Activated CD4-positive, alpha-beta T cell treated with anti-CD3 and anti-CD28 coated beads, Interleukin-2, amount 10 ng/mL, durations not matched to agents 24 days and 14 days (primary cell): ENCODE results near the gene PTPN23. TPM values are rescaled to one million over a fixed set of nuclear protein-coding genes. Genes with fewer than 3 reads are reported as not detected.
A peak's percentile ranks its signal among the peaks of the same experiment; 100 is the strongest.

ENCODE experiments used
- DNase-seq: peaks from one replicate; pipeline ENCODE4 v3.0.0; 2022
- H3K27ac Mint-ChIP-seq: one replicate; pipeline ENCODE4 v1.8.0; 2022; ENCODE audit warnings: mild to moderate bottlenecking, mixed read lengths
- H3K27me3 Mint-ChIP-seq: one replicate; pipeline ENCODE4 v1.8.0; 2022; ENCODE audit warnings: mixed read lengths
- H3K36me3 Mint-ChIP-seq: one replicate; pipeline ENCODE4 v1.8.0; 2022; ENCODE audit warnings: low read depth, mild to moderate bottlenecking, mixed read lengths
- H3K4me1 Mint-ChIP-seq: one replicate; pipeline ENCODE4 v1.8.0; 2021; ENCODE audit warnings: mixed read lengths
- H3K4me3 Mint-ChIP-seq: one replicate; pipeline ENCODE4 v1.8.0; 2022; ENCODE audit warnings: mild to moderate bottlenecking, moderate library complexity, mixed read lengths
- H3K9me3 Mint-ChIP-seq: one replicate; pipeline ENCODE4 v1.8.0; 2021; ENCODE audit warnings: mixed read lengths
- intact Hi-C: fragments of 100-400 bp; cut with micrococcal nuclease; formaldehyde crosslinking; loops from one replicate; pipeline ENCODE4 v1.15.1; 2023
- total RNA-seq: library from RNA; stranded (reverse); gene quantifications from 2 replicates; pipeline ENCODE4 v1.2.3, GENCODE V29; 2022

The PTPN23 gene, protein sequence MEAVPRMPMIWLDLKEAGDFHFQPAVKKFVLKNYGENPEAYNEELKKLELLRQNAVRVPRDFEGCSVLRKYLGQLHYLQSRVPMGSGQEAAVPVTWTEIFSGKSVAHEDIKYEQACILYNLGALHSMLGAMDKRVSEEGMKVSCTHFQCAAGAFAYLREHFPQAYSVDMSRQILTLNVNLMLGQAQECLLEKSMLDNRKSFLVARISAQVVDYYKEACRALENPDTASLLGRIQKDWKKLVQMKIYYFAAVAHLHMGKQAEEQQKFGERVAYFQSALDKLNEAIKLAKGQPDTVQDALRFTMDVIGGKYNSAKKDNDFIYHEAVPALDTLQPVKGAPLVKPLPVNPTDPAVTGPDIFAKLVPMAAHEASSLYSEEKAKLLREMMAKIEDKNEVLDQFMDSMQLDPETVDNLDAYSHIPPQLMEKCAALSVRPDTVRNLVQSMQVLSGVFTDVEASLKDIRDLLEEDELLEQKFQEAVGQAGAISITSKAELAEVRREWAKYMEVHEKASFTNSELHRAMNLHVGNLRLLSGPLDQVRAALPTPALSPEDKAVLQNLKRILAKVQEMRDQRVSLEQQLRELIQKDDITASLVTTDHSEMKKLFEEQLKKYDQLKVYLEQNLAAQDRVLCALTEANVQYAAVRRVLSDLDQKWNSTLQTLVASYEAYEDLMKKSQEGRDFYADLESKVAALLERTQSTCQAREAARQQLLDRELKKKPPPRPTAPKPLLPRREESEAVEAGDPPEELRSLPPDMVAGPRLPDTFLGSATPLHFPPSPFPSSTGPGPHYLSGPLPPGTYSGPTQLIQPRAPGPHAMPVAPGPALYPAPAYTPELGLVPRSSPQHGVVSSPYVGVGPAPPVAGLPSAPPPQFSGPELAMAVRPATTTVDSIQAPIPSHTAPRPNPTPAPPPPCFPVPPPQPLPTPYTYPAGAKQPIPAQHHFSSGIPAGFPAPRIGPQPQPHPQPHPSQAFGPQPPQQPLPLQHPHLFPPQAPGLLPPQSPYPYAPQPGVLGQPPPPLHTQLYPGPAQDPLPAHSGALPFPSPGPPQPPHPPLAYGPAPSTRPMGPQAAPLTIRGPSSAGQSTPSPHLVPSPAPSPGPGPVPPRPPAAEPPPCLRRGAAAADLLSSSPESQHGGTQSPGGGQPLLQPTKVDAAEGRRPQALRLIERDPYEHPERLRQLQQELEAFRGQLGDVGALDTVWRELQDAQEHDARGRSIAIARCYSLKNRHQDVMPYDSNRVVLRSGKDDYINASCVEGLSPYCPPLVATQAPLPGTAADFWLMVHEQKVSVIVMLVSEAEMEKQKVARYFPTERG (N-terminal part only)
- 34.1 and 34.6 TPM in 2 replicates for total RNA-seq

DNA sequence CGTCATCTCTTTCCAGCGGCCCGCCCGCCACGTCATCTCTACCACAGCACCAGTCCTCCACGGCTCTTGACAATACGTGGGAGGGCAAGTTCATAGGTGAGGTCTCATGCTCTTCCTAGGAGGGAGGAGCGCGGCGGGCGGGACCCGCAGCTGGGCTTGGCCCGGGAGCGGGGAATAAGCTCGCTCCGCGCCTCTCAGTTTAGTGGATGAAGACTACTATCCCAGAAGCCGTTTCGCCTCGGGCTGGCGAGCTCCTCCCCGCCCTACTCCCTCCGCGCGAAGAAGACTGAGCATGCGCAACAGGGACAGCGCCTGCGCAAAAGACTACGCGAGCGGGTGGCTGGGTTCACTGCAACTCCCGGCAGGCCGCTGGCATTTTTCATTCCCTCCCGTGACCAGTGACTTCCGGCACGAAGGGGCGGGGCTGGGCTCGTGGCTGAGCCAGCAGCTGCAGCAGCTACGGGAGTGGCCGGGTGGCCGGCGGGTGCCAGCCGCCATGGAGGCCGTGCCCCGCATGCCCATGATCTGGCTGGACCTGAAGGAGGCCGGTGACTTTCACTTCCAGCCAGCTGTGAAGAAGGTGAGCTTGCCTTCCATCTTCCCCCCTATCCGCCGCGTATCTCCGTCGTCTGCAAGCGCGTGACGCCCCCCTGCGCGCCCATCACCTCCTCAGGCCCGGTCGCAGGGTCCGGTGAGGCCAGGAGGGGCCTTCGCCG lies at the start of gene PTPN23:
Gene PTPN23, plus strand, starts transcription at position 421 of the 716 bp plus-strand sequence. Its CDS starts 76 bp downstream, at position 497.
- peak within 1 kb of the TSS; percentile 95 for H3K4me3 Mint-ChIP-seq
- H3K27me3 Mint-ChIP-seq, result peaks cover 2% of the 10 kb centered on the region
- H3K9me3 Mint-ChIP-seq, result no peaks in the 10 kb centered on the region
- H3K27ac Mint-ChIP-seq, result peak within 1 kb of the TSS; percentile 100
- H3K36me3 Mint-ChIP-seq, result peaks cover 21% of the 10 kb centered on the region
- intact Hi-C loops, result loop anchor here (1.0 to 10.0 kb wide), 8 partner anchors 17 to 676 kb away; partner anchors contain the start of genes DHX30, ELP6, KIF9 and KLHL18
- H3K4me1 Mint-ChIP-seq, result peaks cover 35% of the 10 kb centered on the region
- DNase-seq, result peak; percentile 100

DNA sequence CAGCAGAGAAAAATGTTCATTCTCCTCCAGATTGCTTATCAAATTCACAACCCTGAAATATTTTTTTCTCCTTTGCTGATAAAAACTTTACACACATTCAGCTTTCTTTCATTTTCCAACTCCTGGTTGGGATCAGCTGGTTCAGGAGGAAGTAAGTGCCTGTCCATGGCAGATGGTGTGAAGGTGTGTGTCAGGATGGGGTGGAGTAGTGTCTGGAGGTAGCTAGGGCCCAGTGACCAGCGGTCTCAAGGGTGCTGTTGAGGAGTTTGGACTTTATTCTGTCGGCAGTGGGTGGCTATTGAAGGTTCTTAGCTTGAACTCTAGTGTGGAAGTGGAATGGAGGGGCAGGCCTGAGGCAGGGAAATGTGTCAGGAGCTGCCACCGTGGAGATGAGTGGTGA lies 46.9 kb upstream of the PTPN23 start:
- no peak overlapping the region for H3K27ac Mint-ChIP-seq
- DNase-seq, result no peak
- peaks cover 54% of the 10 kb centered on the region for H3K36me3 Mint-ChIP-seq

DNA sequence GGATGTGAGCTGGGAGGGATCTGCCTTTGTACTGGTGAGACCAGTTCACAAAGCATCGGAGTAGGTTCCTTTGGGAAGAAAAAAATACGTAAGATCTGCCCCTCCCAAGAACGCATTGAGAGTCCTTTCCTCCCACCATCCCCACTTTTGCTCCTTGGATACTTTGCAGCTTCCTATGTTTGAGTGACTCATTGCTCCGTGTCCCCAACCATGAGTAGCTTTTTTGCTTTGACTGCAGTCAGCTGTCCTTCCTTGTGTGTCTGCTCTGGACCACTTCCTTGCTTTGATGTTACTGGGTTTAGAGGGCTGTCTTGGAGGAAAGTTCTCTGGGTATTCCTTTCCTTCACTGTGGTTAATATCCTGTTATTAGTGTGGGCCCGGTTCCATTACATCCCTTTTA lies 43.2 kb upstream of the PTPN23 start:
- Mint-ChIP-seq H3K4me1 (peaks cover 2% of the 10 kb centered on the region), H3K4me3 (no peak overlapping the region), H3K27me3 (no peaks in the 10 kb centered on the region), H3K27ac (no peak overlapping the region), H3K36me3 (peaks cover 58% of the 10 kb centered on the region), H3K9me3 (no peaks in the 10 kb centered on the region)
- intact Hi-C loops, result no loop called here
- DNase-seq, result no peak

More for the DNA sequence above, 46.9 kb upstream of the PTPN23 start:
- Mint-ChIP-seq H3K27me3 (no peaks in the 10 kb centered on the region), H3K4me1 (peaks cover 2% of the 10 kb centered on the region), H3K9me3 (no peaks in the 10 kb centered on the region), H3K4me3 (no peak overlapping the region)
- intact Hi-C loops, result no loop called here

DNA sequence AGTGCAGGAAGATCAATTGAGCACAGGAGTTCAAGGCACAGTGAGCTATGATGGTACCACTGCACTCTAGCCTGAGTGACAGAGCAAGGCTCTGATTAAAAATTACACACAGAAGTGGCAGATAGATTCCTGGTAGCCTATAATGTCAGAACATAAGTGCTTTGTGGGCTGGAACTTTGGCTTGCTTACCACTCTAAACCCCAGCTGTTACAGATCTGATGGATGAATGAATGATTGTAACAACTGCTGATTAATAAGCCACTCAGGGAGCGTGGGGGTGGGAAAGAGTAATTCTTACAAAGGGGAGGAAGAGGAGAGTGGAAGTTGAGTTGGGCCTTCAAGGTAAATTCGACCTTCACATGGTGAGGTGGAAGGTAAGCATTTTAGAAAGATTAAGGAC lies 40.9 kb upstream of the PTPN23 start:
- Mint-ChIP-seq H3K36me3 (peaks cover 49% of the 10 kb centered on the region), H3K4me3 (no peak overlapping the region), H3K27ac (peak overlapping the region; percentile 2), H3K27me3 (no peaks in the 10 kb centered on the region), H3K4me1 (no peaks in the 10 kb centered on the region), H3K9me3 (no peaks in the 10 kb centered on the region)
- intact Hi-C loops, result no loop called here
- no peak for DNase-seq

DNA sequence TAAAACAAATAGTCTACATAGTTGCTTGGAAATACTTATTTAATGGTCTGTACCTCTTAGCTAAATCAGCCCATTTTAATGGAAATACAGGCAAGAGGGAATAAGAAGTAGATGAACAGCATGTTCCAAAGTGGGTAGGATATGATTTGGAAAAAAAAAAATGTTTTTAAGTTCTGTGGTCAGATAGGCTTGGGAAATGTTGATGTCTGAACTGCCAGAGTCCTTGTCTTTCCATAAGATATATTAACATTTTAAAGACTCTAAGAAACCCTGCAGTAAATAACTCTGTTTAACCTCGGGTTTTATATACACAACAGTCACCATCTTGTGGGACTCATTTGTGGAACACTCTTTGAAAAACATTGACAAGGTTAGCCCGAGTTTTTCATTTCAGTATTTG lies 40.0 kb upstream of the PTPN23 start:
- Mint-ChIP-seq H3K9me3 (no peaks in the 10 kb centered on the region), H3K27me3 (no peaks in the 10 kb centered on the region), H3K4me1 (no peaks in the 10 kb centered on the region), H3K27ac (no peak overlapping the region), H3K4me3 (no peak overlapping the region), H3K36me3 (peaks cover 54% of the 10 kb centered on the region)
- intact Hi-C loops, result no loop called here
- DNase-seq, result no peak

DNA sequence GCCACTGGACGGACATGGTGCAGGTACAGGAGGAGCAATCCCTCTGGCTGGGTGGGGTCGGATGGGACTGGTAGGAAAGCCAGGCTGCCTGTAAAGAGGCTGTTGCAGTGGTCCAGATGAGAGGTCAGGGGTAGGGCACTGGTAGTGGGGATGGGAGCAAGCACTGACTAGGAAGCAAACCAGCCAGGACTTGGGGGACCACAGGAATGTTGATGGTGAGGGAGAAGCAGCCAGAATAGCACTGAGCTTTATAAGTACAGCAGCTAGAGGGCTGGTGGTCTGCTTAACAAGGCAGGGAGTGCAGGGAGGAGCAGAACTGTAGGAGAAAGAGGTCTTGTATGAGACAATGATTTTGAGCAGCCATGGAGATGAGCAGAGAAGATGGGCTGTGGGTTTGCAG lies 38.7 kb upstream of the PTPN23 start:
- H3K27ac Mint-ChIP-seq, result no peak overlapping the region
- H3K4me3 Mint-ChIP-seq, result no peak overlapping the region
- intact Hi-C loops, result no loop called here
- H3K36me3 Mint-ChIP-seq, result peaks cover 43% of the 10 kb centered on the region
- H3K4me1 Mint-ChIP-seq, result no peaks in the 10 kb centered on the region
- no peak for DNase-seq
- no peaks in the 10 kb centered on the region for H3K27me3 Mint-ChIP-seq
- H3K9me3 Mint-ChIP-seq, result no peaks in the 10 kb centered on the region

DNA sequence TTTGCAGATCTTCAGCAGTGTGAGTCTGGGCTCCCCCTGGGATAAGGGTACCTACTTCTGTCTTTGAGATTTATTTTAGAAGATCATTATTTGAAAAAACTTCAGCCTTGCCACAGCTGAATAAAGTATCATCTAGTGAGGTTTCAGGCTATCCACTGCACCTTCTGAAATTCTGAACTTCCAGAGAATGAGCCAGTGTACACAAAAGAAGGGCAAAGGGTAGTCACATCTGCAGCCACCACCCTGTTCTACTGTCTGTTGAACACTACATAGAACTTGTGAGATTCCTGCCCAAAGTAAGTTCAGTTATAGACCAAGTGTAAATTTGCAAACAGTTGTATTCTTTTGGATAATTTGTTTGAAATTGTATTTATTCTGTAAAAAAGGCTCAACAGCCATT lies 38.0 kb upstream of the PTPN23 start:
- H3K27ac Mint-ChIP-seq, result no peak overlapping the region
- DNase-seq, result no peak
- intact Hi-C loops, result no loop called here
- no peaks in the 10 kb centered on the region for H3K27me3 Mint-ChIP-seq
- H3K4me1 Mint-ChIP-seq, result no peaks in the 10 kb centered on the region
- H3K9me3 Mint-ChIP-seq, result no peaks in the 10 kb centered on the region
- no peak overlapping the region for H3K4me3 Mint-ChIP-seq
- peaks cover 38% of the 10 kb centered on the region for H3K36me3 Mint-ChIP-seq

DNA sequence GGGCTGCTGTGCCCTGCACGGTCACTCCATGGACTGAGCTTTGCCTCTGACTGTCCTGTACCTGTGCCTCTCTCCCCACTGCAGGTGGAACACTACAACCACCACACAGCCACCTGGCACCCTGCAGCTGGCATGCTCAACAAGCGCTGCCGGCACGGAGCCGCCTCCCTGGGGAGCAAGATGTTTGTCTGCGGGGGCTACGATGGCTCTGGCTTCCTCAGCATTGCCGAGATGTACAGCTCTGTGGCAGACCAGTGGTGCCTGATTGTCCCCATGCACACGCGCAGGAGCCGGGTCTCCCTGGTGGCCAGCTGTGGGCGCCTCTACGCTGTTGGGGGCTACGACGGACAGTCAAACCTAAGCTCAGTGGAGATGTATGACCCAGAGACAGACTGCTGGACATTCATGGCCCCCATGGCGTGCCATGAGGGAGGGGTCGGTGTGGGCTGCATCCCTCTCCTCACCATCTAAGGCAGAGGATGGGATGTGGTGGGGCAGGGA lies 37.3 kb upstream of the PTPN23 start:
- H3K9me3 Mint-ChIP-seq, result no peaks in the 10 kb centered on the region
- intact Hi-C loops, result no loop called here

DNA sequence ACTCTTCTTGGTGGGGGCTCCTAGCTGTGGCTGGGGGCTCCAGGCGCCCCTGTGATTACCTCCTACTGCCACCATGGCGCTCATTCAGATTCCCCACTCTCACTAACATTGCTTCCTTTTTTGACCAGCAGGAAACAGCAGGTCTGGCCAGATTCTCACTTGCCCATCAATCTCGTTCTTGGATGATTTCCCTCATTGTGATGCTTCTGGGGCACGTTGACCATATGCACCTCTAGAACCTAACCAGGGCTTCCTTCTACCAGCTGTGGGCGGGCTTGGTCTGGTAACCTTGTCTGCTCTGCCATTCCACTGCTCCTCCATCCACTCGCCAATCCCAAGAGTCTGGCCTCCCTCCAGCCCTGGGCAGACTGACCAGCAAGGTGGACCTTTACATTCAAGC lies 35.9 kb upstream of the PTPN23 start:
- Mint-ChIP-seq H3K27ac (no peak overlapping the region), H3K4me3 (no peak overlapping the region), H3K36me3 (peaks cover 21% of the 10 kb centered on the region), H3K27me3 (no peaks in the 10 kb centered on the region), H3K9me3 (no peaks in the 10 kb centered on the region), H3K4me1 (no peaks in the 10 kb centered on the region)
- DNase-seq, result no peak
- intact Hi-C loops, result no loop called here

More for the DNA sequence above, 37.3 kb upstream of the PTPN23 start:
- Mint-ChIP-seq H3K27me3 (no peaks in the 10 kb centered on the region), H3K36me3 (peaks cover 32% of the 10 kb centered on the region), H3K4me3 (no peak overlapping the region), H3K4me1 (no peaks in the 10 kb centered on the region), H3K27ac (no peak overlapping the region)
- DNase-seq, result no peak

DNA sequence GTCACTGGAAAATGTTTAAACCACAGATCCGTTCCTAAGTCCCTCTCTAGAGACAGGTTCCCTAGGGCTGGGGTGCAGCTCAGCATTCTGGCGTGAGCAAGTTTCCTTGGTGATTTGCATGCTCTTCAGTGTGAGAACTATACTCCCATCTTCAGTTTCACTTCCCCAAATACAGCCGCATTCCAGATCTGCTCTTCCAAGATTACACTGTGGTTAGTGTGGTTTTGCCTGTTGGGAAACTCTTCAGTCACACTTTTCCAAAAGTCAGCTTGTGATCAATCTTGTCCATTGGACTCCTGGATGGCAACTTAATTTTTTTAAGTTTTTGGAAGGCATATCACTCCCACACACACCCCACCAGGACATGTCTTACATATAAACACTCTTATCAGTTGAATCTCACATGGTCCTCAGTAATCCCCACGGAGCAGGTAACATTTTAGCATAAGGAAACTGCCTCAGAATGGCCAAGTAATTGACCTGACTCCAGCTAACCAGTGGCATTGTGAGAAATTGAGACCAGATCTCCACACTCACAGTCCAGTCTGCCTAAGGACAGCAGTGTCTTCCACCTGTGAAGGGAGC lies 33.5 kb upstream of the PTPN23 start:
- no peaks in the 10 kb centered on the region for H3K4me1 Mint-ChIP-seq
- intact Hi-C loops, result no loop called here
- H3K9me3 Mint-ChIP-seq, result no peaks in the 10 kb centered on the region
- no peak overlapping the region for H3K27ac Mint-ChIP-seq
- H3K27me3 Mint-ChIP-seq, result peaks cover 3% of the 10 kb centered on the region
- no peak for DNase-seq
- H3K4me3 Mint-ChIP-seq, result no peak overlapping the region
- H3K36me3 Mint-ChIP-seq, result peaks cover 12% of the 10 kb centered on the region

DNA sequence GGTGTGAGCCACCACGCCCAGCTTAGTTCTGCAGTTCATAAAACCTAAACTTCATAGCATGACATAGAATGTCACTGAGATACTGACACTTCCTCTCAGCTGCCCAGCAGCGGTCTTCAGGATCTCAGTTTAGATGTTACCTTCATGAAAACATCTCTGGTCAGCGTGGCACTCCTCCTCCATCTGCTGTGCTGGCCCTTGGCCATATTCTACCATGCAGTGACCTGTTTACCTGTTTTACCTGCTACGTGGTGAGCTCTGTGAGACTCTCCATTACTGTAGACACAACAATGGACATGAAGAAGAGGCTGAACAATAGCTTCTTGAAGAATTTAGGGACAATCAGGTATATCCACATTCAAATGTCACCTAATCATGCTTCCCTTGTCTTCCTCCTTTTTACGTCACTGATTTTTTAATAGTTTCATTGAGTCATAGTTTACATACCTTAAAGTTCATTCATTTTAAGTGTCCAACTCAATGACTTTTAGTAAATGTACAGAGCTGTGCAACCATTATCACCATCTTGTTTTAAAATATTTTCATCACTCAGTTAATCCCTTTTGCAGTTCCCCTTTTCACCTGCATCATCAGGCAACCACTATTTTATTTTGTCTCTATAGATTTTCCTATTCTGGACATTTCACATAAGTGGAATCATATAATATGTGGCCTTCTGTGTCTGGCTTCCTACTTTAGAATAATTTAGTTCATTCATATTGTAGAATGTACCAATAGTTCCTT lies 32.2 kb upstream of the PTPN23 start:
- intact Hi-C loops, result no loop called here
- H3K36me3 Mint-ChIP-seq, result peaks cover 12% of the 10 kb centered on the region
- no peaks in the 10 kb centered on the region for H3K9me3 Mint-ChIP-seq
- DNase-seq, result no peak
- H3K27ac Mint-ChIP-seq, result no peak overlapping the region
- no peak overlapping the region for H3K4me3 Mint-ChIP-seq
- H3K27me3 Mint-ChIP-seq, result peaks cover 3% of the 10 kb centered on the region
- H3K4me1 Mint-ChIP-seq, result no peaks in the 10 kb centered on the region

DNA sequence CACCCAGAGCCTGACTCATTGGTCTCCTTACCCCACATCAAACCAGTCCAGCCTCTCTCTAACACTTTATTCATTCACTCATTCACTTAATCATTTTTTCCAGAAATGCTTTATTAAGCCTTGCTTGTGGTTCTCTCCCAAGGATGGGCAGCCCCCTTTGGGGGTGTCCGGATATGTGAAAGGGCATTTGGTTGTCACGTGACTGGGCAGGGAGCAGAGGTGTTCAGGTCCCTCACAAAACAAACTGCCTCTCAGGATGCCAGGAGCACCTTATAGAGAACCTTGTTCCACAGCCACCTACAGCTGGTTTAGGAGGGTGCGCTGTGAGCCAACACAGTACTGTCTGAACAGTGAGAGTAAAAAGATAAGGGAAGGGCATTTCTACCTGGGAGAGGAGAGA lies 25.8 kb upstream of the PTPN23 start:
- DNase-seq, result no peak
- H3K36me3 Mint-ChIP-seq, result peaks cover 2% of the 10 kb centered on the region
- H3K4me1 Mint-ChIP-seq, result no peaks in the 10 kb centered on the region
- peaks cover 7% of the 10 kb centered on the region for H3K9me3 Mint-ChIP-seq
- H3K4me3 Mint-ChIP-seq, result no peak overlapping the region
- H3K27ac Mint-ChIP-seq, result no peak overlapping the region
- intact Hi-C loops, result no loop called here
- peaks cover 3% of the 10 kb centered on the region for H3K27me3 Mint-ChIP-seq
